A673 (cell line): ENCODE data around the gene SHISA4.

Source experiments
- EZH2 ChIP-seq: fragments of 200-600 bp; sonication (generic); IDR thresholded peaks from 2 replicates; pipeline ENCODE4 v1.6.1; 2017; ENCODE audit warnings: borderline replicate concordance, low read depth, mild to moderate bottlenecking, mixed read lengths, antibody characterized with exemption, low read length; ENCODE audit not compliant: poor library complexity, severe bottlenecking
- TF ChIP-seq, protein P1 (sequence below): fragments of 300-800, 200-600 bp; sonication (generic); conservative IDR thresholded peaks from 2 replicates; pipeline ENCODE4 v1.5.1; 2017; ENCODE audit warnings: low read depth, mild to moderate bottlenecking, antibody characterized with exemption, low read length, moderate library complexity, mixed read lengths

DNA sequence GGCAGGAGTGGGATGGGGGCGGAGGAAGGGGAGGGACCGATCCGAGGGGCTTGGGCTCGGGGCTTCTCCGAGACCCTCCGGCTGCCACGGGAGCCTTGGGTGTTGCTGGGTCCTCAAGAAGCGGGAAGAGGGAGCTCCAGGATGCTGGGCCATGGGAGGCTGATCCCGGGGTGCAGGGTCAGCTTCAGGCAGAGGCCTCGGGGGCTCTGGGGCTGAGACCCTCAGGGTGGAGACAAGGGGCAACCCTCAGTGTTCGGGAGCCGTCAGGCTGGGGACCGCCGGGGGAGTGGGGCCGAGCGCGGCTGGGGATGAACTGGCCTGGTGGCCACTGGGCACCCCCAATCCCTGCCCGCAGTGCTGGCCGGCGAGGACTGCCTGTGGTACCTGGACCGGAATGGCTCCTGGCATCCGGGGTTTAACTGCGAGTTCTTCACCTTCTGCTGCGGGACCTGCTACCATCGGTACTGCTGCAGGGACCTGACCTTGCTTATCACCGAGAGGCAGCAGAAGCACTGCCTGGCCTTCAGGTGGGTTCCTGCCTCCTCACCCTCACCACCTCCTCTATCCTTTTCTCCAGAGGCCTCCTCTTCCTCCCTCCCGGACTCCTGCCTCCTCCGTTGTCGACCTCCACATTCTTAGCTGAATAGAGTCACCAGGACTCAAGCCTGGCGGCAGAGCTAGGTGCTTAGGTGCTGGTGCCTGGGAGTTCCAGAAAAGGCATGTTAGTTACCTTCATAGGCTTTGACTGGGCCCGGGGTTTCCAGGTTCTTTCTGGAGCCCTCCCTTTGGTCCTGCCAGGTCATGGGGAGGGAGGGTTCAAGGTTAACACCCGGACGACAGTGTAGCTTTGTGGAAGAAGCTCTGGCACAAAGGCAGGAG lies 631 bp downstream of the SHISA4 start:
- no peak for TF ChIP-seq EZH2
- TF ChIP-seq, protein P1, sequence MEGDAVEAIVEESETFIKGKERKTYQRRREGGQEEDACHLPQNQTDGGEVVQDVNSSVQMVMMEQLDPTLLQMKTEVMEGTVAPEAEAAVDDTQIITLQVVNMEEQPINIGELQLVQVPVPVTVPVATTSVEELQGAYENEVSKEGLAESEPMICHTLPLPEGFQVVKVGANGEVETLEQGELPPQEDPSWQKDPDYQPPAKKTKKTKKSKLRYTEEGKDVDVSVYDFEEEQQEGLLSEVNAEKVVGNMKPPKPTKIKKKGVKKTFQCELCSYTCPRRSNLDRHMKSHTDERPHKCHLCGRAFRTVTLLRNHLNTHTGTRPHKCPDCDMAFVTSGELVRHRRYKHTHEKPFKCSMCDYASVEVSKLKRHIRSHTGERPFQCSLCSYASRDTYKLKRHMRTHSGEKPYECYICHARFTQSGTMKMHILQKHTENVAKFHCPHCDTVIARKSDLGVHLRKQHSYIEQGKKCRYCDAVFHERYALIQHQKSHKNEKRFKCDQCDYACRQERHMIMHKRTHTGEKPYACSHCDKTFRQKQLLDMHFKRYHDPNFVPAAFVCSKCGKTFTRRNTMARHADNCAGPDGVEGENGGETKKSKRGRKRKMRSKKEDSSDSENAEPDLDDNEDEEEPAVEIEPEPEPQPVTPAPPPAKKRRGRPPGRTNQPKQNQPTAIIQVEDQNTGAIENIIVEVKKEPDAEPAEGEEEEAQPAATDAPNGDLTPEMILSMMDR = no peak
